GM18870 (cell line): Measurements from ENCODE around the gene FIBCD1.

ENCODE experiments used
- ATAC-seq: cut with Tn5 transposase; IDR thresholded peaks from one replicate; pipeline ENCODE4 v1.9.1; 2021; ENCODE audit warnings: moderate library complexity; ENCODE audit not compliant: unreplicated experiment

The FIBCD1 gene

GRCh38 chr9:130862747-130863146 is 76.3 kb downstream of the FIBCD1 start:
- ATAC-seq: no peak

- ATAC-seq: no peak
These were observed 76.8 kb downstream of the FIBCD1 start for GRCh38 chr9:130862217-130862616.

- ATAC-seq: no peak
These were observed 77.5 kb downstream of the FIBCD1 start for GRCh38 chr9:130861372-130862180.

GRCh38 chr9:130860458-130861316 is 78.4 kb downstream of the FIBCD1 start:
- ATAC-seq: no peak

- no peak for ATAC-seq
These were observed 80.0 kb downstream of the FIBCD1 start for GRCh38 chr9:130858739-130859705.

GRCh38 chr9:130857864-130858738 is 80.9 kb downstream of the FIBCD1 start:
- ATAC-seq: no peak

GRCh38 chr9:130856474-130856873 is 82.6 kb downstream of the FIBCD1 start:
- ATAC-seq: no peak

- ATAC-seq: no peak
These were observed 84.2 kb downstream of the FIBCD1 start for GRCh38 chr9:130854835-130855234.

GRCh38 chr9:130854092-130854491 is 85.0 kb downstream of the FIBCD1 start:
- no peak for ATAC-seq

- ATAC-seq: no peak
These were observed 86.2 kb downstream of the FIBCD1 start for GRCh38 chr9:130852801-130853200.
